ENCODE results near the gene ZNF778. TPM values are rescaled to one million over a fixed set of nuclear protein-coding genes. Genes with fewer than 3 reads are reported as not detected.
"Not testable (repeated sequence)": the region's sequence is repeated elsewhere in the genome, so short reads cannot be mapped to it uniquely, and the experiment has no call there.

ZNF778 gene
- total RNA-seq, 1 experiment from 2014 or later, result 6.7 TPM

- DNase-seq (ENCODE audit: extremely low read depth, low read depth), result no peak
These were observed 6.5 kb upstream of the ZNF778 start for GRCh38 chr16:89210904-89211515.

- peak; percentile 64 for DNase-seq (ENCODE audit: extremely low read depth, low read depth)
These were observed 977 bp upstream of the ZNF778 start for GRCh38 chr16:89216315-89217137.

- DNase-seq (ENCODE audit: extremely low read depth, low read depth), result no peak
These were observed 440 bp upstream of the ZNF778 start for GRCh38 chr16:89217138-89217387.

GRCh38 chr16:89219365-89219764 is 1.9 kb downstream of the ZNF778 start:
- DNase-seq (ENCODE audit: extremely low read depth, low read depth), result no peak

GRCh38 chr16:89221604-89222003 is 4.1 kb downstream of the ZNF778 start:
- no peak for DNase-seq (ENCODE audit: extremely low read depth, low read depth)

GRCh38 chr16:89222931-89223330 is 5.4 kb downstream of the ZNF778 start:
- DNase-seq (ENCODE audit: extremely low read depth, low read depth), result no peak

- no peak for DNase-seq (ENCODE audit: extremely low read depth, low read depth)
These were observed 7.2 kb downstream of the ZNF778 start for GRCh38 chr16:89224665-89225064.

GRCh38 chr16:89230255-89230654 is 12.8 kb downstream of the ZNF778 start:
- no peak for DNase-seq (ENCODE audit: extremely low read depth, low read depth)

GRCh38 chr16:89232107-89232506 is 14.6 kb downstream of the ZNF778 start:
- DNase-seq (ENCODE audit: extremely low read depth, low read depth), result no peak

- no peak for DNase-seq (ENCODE audit: extremely low read depth, low read depth)
These were observed 16.4 kb downstream of the ZNF778 start for GRCh38 chr16:89233678-89234490.

- no peak for DNase-seq (ENCODE audit: extremely low read depth, low read depth)
These were observed 20.2 kb downstream of the ZNF778 start for GRCh38 chr16:89237733-89238132.

GRCh38 chr16:89241187-89242007 is 23.9 kb downstream of the ZNF778 start:
- peak; percentile 55 for DNase-seq (ENCODE audit: extremely low read depth, low read depth)

GRCh38 chr16:89242795-89243200 is 25.3 kb downstream of the ZNF778 start:
- no peak for DNase-seq (ENCODE audit: extremely low read depth, low read depth)

- no peak for DNase-seq (ENCODE audit: extremely low read depth, low read depth)
These were observed 26.2 kb downstream of the ZNF778 start for GRCh38 chr16:89243664-89244063.

- DNase-seq (ENCODE audit: extremely low read depth, low read depth), result not testable (repeated sequence)
These were observed 26.8 kb downstream of the ZNF778 start for GRCh38 chr16:89244264-89244663.

GRCh38 chr16:89244754-89245153 is 27.3 kb downstream of the ZNF778 start:
- DNase-seq (ENCODE audit: extremely low read depth, low read depth), result no peak

GRCh38 chr16:89246383-89246902 is 28.9 kb downstream of the ZNF778 start:
- no peak for DNase-seq (ENCODE audit: extremely low read depth, low read depth)

- peak; percentile 68 for DNase-seq (ENCODE audit: extremely low read depth, low read depth)
These were observed 29.6 kb downstream of the ZNF778 start for GRCh38 chr16:89246903-89247733.

- not testable (repeated sequence) for DNase-seq (ENCODE audit: extremely low read depth, low read depth)
These were observed 30.2 kb downstream of the ZNF778 start for GRCh38 chr16:89247734-89248075.
